ENCODE data around the gene OXER1. TPM values are rescaled to one million over a fixed set of nuclear protein-coding genes. Genes with fewer than 3 reads are reported as not detected.

OXER1 gene
- total RNA-seq, 1 donor from 2014 or later = 1.7 TPM

DNA sequence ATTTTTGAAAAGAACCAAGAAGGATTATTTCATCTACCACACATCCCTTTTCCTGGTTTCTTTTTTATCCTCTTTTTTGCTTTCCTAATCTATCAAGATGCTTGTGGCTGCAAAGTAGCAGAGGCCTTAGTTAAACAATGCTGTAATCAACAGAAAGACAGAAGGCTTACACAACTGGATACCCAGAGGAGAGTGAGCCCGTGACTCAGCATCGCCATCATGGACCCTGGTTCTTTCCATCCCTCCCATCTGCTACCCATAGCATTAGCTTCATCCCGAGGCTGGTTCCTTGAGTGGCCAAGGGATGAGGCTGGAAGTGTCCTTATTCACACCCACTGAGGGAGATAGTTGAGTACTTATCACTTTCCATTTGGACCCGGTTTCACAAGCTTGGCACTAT is 35.9 kb upstream of the OXER1 start:
- H3K27me3 Mint-ChIP-seq (ENCODE audit: low read depth) = no peaks in the 10 kb centered on the region
- H3K4me1 Mint-ChIP-seq (ENCODE audit: low read depth) = peaks cover 33% of the 10 kb centered on the region
- H3K9me3 Mint-ChIP-seq (ENCODE audit: low read depth) = no peaks in the 10 kb centered on the region
- no peak overlapping the region for H3K27ac Mint-ChIP-seq (ENCODE audit: unreplicated experiment)
- H3K4me3 Mint-ChIP-seq (ENCODE audit: unreplicated experiment) = no peak overlapping the region
- no peak for DNase-seq (ENCODE audit: low spot score)
- TF ChIP-seq, protein P1, sequence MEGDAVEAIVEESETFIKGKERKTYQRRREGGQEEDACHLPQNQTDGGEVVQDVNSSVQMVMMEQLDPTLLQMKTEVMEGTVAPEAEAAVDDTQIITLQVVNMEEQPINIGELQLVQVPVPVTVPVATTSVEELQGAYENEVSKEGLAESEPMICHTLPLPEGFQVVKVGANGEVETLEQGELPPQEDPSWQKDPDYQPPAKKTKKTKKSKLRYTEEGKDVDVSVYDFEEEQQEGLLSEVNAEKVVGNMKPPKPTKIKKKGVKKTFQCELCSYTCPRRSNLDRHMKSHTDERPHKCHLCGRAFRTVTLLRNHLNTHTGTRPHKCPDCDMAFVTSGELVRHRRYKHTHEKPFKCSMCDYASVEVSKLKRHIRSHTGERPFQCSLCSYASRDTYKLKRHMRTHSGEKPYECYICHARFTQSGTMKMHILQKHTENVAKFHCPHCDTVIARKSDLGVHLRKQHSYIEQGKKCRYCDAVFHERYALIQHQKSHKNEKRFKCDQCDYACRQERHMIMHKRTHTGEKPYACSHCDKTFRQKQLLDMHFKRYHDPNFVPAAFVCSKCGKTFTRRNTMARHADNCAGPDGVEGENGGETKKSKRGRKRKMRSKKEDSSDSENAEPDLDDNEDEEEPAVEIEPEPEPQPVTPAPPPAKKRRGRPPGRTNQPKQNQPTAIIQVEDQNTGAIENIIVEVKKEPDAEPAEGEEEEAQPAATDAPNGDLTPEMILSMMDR (IDR thresholded peaks at IDR 0.05) = no peak
- no peaks in the 10 kb centered on the region for H3K36me3 Mint-ChIP-seq (ENCODE audit: low read depth)

- TF ChIP-seq, protein P1 (IDR thresholded peaks at IDR 0.05) = no peak
- no peak for DNase-seq (ENCODE audit: low spot score)
- Mint-ChIP-seq H3K4me1 (ENCODE audit: low read depth) (peaks cover 54% of the 10 kb centered on the region), H3K4me3 (ENCODE audit: unreplicated experiment) (no peak overlapping the region), H3K27me3 (ENCODE audit: low read depth) (no peaks in the 10 kb centered on the region), H3K9me3 (ENCODE audit: low read depth) (no peaks in the 10 kb centered on the region), H3K27ac (ENCODE audit: unreplicated experiment) (no peak overlapping the region), H3K36me3 (ENCODE audit: low read depth) (no peaks in the 10 kb centered on the region)
These were observed 33.3 kb upstream of the OXER1 start for GRCh38 chr2:42797281-42797680.

- Mint-ChIP-seq H3K27ac (ENCODE audit: unreplicated experiment) (peak overlapping the region; percentile 85), H3K4me1 (ENCODE audit: low read depth) (peaks cover 56% of the 10 kb centered on the region), H3K4me3 (ENCODE audit: unreplicated experiment) (no peak overlapping the region), H3K9me3 (ENCODE audit: low read depth) (no peaks in the 10 kb centered on the region), H3K36me3 (ENCODE audit: low read depth) (no peaks in the 10 kb centered on the region), H3K27me3 (ENCODE audit: low read depth) (no peaks in the 10 kb centered on the region)
- no peak for DNase-seq (ENCODE audit: low spot score)
- TF ChIP-seq, protein P1 (IDR thresholded peaks at IDR 0.05) = no peak
These were observed 32.7 kb upstream of the OXER1 start for GRCh38 chr2:42796427-42797248.

DNA sequence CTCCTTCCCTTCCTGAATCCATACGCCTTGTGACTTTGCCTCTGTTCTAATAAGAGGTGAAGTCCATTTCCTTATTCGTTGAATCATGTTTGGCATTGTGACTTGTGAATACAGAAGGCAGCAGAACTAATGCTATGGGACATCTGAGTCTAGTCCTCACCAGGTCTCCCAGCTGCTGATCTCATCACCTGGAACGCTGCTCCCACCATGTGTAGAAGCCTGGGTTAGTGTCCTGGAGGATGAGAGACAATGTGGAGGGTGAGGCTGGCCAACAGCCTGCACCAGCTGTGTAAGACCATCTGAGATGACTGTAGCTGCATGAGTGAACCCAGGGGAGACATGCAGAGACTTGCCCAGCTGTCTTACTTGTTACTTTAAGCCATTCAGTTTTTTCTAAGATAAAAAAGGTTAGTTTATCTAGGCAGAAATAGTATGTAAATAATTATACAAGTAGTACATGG is 31.9 kb upstream of the OXER1 start:
- H3K27me3 Mint-ChIP-seq (ENCODE audit: low read depth) = no peaks in the 10 kb centered on the region
- H3K4me3 Mint-ChIP-seq (ENCODE audit: unreplicated experiment) = no peak overlapping the region
- H3K4me1 Mint-ChIP-seq (ENCODE audit: low read depth) = peaks cover 56% of the 10 kb centered on the region
- TF ChIP-seq, protein P1 (IDR thresholded peaks at IDR 0.05) = no peak
- no peaks in the 10 kb centered on the region for H3K9me3 Mint-ChIP-seq (ENCODE audit: low read depth)
- DNase-seq (ENCODE audit: low spot score) = no peak
- peak overlapping the region; percentile 85 for H3K27ac Mint-ChIP-seq (ENCODE audit: unreplicated experiment)
- H3K36me3 Mint-ChIP-seq (ENCODE audit: low read depth) = no peaks in the 10 kb centered on the region

- DNase-seq (ENCODE audit: low spot score) = no peak
- Mint-ChIP-seq H3K9me3 (ENCODE audit: low read depth) (no peaks in the 10 kb centered on the region), H3K4me3 (ENCODE audit: unreplicated experiment) (no peak overlapping the region)
These were observed 31.3 kb upstream of the OXER1 start for GRCh38 chr2:42795275-42795674.

More at GRCh38 chr2:42795275-42795674, 31.3 kb upstream of the OXER1 start:
- Mint-ChIP-seq H3K4me1 (ENCODE audit: low read depth) (peaks cover 53% of the 10 kb centered on the region), H3K27ac (ENCODE audit: unreplicated experiment) (no peak overlapping the region), H3K36me3 (ENCODE audit: low read depth) (no peaks in the 10 kb centered on the region), H3K27me3 (ENCODE audit: low read depth) (no peaks in the 10 kb centered on the region)
- TF ChIP-seq, protein P1 (IDR thresholded peaks at IDR 0.05) = no peak

Data from chondrocyte (in vitro differentiated cells).